ENCODE data around the gene PRDX1.

The PRDX1 gene

DNA sequence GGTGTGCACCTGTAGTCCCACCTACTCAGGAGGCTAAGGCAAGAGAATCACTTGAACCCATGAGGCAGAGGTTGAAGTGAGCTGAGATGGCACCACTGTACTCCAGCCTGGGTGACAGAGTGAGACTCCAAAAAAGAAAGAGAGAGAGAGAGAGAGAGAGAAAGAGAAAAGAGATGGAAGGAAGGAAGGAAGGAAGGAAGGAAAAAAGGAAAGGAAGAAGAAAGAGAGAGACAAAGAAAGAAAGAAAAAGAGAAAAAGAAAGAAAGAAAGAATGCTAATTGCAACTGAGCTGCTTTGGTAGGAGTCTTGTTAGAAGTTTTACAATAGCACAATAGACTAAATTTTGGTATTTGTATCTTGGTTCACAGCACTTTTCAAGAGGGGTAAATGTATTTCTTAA lies 56.4 kb downstream of the PRDX1 start:
- DNase-seq (ENCODE audit: low read depth in 3 of 3): no peak

All from stimulated activated CD4-positive, alpha-beta T cell treated with anti-CD3 and anti-CD28 coated beads, TNF-alpha, amount 100 ng/mL, for 48 hours (primary cell).